SK-N-SH treated with all-trans-retinoic acid at 6 μM for 48 hours (cell line): ENCODE data around the gene PARL.

ENCODE experiments used
- ATAC-seq: fragments of 200-7000 bp; cut with Tn5 transposase; 3 replicates; pipeline ENCODE4 v1.9.1; 2020; ENCODE audit warnings: mild to moderate bottlenecking, moderate library complexity
- ARNTL ChIP-seq: fragments of 450-650 bp; formaldehyde crosslinking; IDR thresholded peaks from 2 replicates; pipeline ENCODE4 v1.5.0; 2020; ENCODE audit warnings: low read depth, mild to moderate bottlenecking, moderate library complexity, borderline replicate concordance
- BACH2 ChIP-seq: fragments of 250-450 bp; sonication (Bioruptor Pico); IDR thresholded peaks from 2 replicates; pipeline ENCODE4 v1.9.0; 2021; ENCODE audit warnings: mild to moderate bottlenecking, borderline replicate concordance
- CREB5 ChIP-seq: fragments of 250-450 bp; sonication (Bioruptor Pico); IDR thresholded peaks from 2 replicates; pipeline ENCODE4 v1.5.1; 2020; ENCODE audit warnings: low read depth, mild to moderate bottlenecking, moderate library complexity
- CSDC2 ChIP-seq: fragments of 250-450 bp; sonication (Bioruptor Pico); IDR thresholded peaks from 2 replicates; pipeline ENCODE4 v1.5.0; 2020; ENCODE audit warnings: mild to moderate bottlenecking, moderate library complexity
- ESRRG ChIP-seq: fragments of 250-450 bp; sonication (Bioruptor Pico); IDR thresholded peaks from 2 replicates; pipeline ENCODE4 v1.6.1; 2021; ENCODE audit warnings: mild to moderate bottlenecking
- GLIS3 ChIP-seq: fragments of 250-450 bp; sonication (Bioruptor Pico); IDR thresholded peaks from 2 replicates; pipeline ENCODE4 v1.5.0; 2020; ENCODE audit warnings: mild to moderate bottlenecking, moderate library complexity
- OSR1 ChIP-seq: fragments of 250-450 bp; sonication (Bioruptor Pico); IDR thresholded peaks from 2 replicates; pipeline ENCODE4 v1.8.0; 2022; ENCODE audit warnings: moderate library complexity, mild to moderate bottlenecking, inconsistent platforms
- PATZ1 ChIP-seq: fragments of 250-450 bp; sonication (Bioruptor Pico); IDR thresholded peaks from 2 replicates; pipeline ENCODE4 v1.8.0; 2020; ENCODE audit warnings: mild to moderate bottlenecking, moderate library complexity, borderline replicate concordance
- PPARA ChIP-seq: fragments of 250-450 bp; sonication (Bioruptor Pico); IDR thresholded peaks from 2 replicates; pipeline ENCODE4 v1.5.0; 2020; ENCODE audit warnings: mild to moderate bottlenecking, borderline replicate concordance
- RARB ChIP-seq: fragments of 250-450 bp; sonication (Bioruptor Pico); IDR thresholded peaks from 2 replicates; pipeline ENCODE4 v1.8.0; 2021; ENCODE audit warnings: mild to moderate bottlenecking, moderate library complexity
- SNAI2 ChIP-seq: fragments of 250-450 bp; sonication (Bioruptor Pico); IDR thresholded peaks from 2 replicates; pipeline ENCODE4 v1.5.0; 2020; ENCODE audit warnings: mild to moderate bottlenecking, moderate library complexity
- TCF4 ChIP-seq: fragments of 250-450 bp; sonication (Bioruptor Pico); IDR thresholded peaks from 2 replicates; pipeline ENCODE4 v1.8.0; 2021; ENCODE audit warnings: mild to moderate bottlenecking, moderate library complexity, borderline replicate concordance
- TOX ChIP-seq: fragments of 250-450 bp; sonication (Bioruptor Pico); IDR thresholded peaks from 2 replicates; pipeline ENCODE4 v1.8.0; 2021; ENCODE audit warnings: mild to moderate bottlenecking, moderate library complexity, borderline replicate concordance
- ZC3H10 ChIP-seq: fragments of 250-450 bp; sonication (Bioruptor Pico); IDR thresholded peaks from 2 replicates; pipeline ENCODE4 v1.5.1; 2021; ENCODE audit warnings: mild to moderate bottlenecking, moderate library complexity
- ZFP3 ChIP-seq: fragments of 250-450 bp; sonication (Bioruptor Pico); IDR thresholded peaks from 2 replicates; pipeline ENCODE4 v1.5.0; 2020; ENCODE audit warnings: mild to moderate bottlenecking, moderate library complexity
- ZFP30 ChIP-seq: fragments of 450-650 bp; formaldehyde crosslinking; IDR thresholded peaks from 2 replicates; pipeline ENCODE4 v1.5.0; 2022; ENCODE audit warnings: mild to moderate bottlenecking, moderate library complexity
- ZNF565 ChIP-seq: fragments of 450-650 bp; formaldehyde crosslinking; conservative IDR thresholded peaks from 2 replicates; pipeline ENCODE4 v1.5.0; 2020; ENCODE audit warnings: low read depth, mild to moderate bottlenecking, moderate library complexity
- TF ChIP-seq, protein P1 (sequence below): fragments of 250-450 bp; sonication (Bioruptor Pico); IDR thresholded peaks from 2 replicates; pipeline ENCODE4 v1.5.1; 2021; ENCODE audit warnings: mild to moderate bottlenecking, moderate library complexity
- TF ChIP-seq, protein P2 (sequence below): fragments of 250-450 bp; sonication (Bioruptor Pico); IDR thresholded peaks from 2 replicates; pipeline ENCODE4 v1.8.0; 2021; ENCODE audit warnings: low read depth, mild to moderate bottlenecking, moderate library complexity, borderline replicate concordance
- TF ChIP-seq, protein P3 (sequence below): fragments of 250-450 bp; sonication (Bioruptor Pico); IDR thresholded peaks from 2 replicates; pipeline ENCODE4 v1.5.0; 2020; ENCODE audit warnings: mild to moderate bottlenecking, moderate library complexity

PARL gene

GRCh38 chr3:183895774-183896173 is 11.1 kb upstream of the PARL start (continued):
- TF ChIP-seq, protein P1, sequence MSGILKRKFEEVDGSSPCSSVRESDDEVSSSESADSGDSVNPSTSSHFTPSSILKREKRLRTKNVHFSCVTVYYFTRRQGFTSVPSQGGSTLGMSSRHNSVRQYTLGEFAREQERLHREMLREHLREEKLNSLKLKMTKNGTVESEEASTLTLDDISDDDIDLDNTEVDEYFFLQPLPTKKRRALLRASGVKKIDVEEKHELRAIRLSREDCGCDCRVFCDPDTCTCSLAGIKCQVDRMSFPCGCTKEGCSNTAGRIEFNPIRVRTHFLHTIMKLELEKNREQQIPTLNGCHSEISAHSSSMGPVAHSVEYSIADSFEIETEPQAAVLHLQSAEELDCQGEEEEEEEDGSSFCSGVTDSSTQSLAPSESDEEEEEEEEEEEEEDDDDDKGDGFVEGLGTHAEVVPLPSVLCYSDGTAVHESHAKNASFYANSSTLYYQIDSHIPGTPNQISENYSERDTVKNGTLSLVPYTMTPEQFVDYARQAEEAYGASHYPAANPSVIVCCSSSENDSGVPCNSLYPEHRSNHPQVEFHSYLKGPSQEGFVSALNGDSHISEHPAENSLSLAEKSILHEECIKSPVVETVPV (CRISPR knock-in tag): no peak
- TF ChIP-seq ESRRG (CRISPR knock-in tag): no peak
- TF ChIP-seq TOX: no peak
- no peak for TF ChIP-seq PATZ1 (CRISPR knock-in tag)
- TF ChIP-seq GLIS3 (CRISPR knock-in tag): no peak
- TF ChIP-seq ARNTL (CRISPR knock-in tag): no peak
- no peak for TF ChIP-seq BACH2
- no peak for TF ChIP-seq SNAI2 (CRISPR knock-in tag)
- TF ChIP-seq ZNF565 (CRISPR knock-in tag): no peak

GRCh38 chr3:183895296-183895695 is 10.6 kb upstream of the PARL start:
- ATAC-seq: peak; percentile 89
- TF ChIP-seq ZNF565 (CRISPR knock-in tag): no peak
- TF ChIP-seq ZC3H10 (CRISPR knock-in tag): no peak
- no peak for TF ChIP-seq CREB5
- TF ChIP-seq, protein P2, sequence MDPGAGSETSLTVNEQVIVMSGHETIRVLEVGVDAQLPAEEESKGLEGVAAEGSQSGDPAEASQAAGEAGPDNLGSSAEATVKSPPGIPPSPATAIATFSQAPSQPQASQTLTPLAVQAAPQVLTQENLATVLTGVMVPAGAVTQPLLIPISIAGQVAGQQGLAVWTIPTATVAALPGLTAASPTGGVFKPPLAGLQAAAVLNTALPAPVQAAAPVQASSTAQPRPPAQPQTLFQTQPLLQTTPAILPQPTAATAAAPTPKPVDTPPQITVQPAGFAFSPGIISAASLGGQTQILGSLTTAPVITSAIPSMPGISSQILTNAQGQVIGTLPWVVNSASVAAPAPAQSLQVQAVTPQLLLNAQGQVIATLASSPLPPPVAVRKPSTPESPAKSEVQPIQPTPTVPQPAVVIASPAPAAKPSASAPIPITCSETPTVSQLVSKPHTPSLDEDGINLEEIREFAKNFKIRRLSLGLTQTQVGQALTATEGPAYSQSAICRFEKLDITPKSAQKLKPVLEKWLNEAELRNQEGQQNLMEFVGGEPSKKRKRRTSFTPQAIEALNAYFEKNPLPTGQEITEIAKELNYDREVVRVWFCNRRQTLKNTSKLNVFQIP: no peak
- TF ChIP-seq PATZ1 (CRISPR knock-in tag): no peak
- no peak for TF ChIP-seq CSDC2 (CRISPR knock-in tag)
- no peak for TF ChIP-seq TCF4 (CRISPR knock-in tag)
- no peak for TF ChIP-seq TOX
- TF ChIP-seq RARB (CRISPR knock-in tag): no peak
- TF ChIP-seq BACH2: no peak
- TF ChIP-seq, protein P1 (CRISPR knock-in tag): no peak
- no peak for TF ChIP-seq SNAI2 (CRISPR knock-in tag)
- TF ChIP-seq, protein P3, sequence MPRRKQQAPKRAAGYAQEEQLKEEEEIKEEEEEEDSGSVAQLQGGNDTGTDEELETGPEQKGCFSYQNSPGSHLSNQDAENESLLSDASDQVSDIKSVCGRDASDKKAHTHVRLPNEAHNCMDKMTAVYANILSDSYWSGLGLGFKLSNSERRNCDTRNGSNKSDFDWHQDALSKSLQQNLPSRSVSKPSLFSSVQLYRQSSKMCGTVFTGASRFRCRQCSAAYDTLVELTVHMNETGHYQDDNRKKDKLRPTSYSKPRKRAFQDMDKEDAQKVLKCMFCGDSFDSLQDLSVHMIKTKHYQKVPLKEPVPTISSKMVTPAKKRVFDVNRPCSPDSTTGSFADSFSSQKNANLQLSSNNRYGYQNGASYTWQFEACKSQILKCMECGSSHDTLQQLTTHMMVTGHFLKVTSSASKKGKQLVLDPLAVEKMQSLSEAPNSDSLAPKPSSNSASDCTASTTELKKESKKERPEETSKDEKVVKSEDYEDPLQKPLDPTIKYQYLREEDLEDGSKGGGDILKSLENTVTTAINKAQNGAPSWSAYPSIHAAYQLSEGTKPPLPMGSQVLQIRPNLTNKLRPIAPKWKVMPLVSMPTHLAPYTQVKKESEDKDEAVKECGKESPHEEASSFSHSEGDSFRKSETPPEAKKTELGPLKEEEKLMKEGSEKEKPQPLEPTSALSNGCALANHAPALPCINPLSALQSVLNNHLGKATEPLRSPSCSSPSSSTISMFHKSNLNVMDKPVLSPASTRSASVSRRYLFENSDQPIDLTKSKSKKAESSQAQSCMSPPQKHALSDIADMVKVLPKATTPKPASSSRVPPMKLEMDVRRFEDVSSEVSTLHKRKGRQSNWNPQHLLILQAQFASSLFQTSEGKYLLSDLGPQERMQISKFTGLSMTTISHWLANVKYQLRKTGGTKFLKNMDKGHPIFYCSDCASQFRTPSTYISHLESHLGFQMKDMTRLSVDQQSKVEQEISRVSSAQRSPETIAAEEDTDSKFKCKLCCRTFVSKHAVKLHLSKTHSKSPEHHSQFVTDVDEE: no peak
- no peak for TF ChIP-seq ZFP30 (CRISPR knock-in tag)
- no peak for TF ChIP-seq GLIS3 (CRISPR knock-in tag)
- TF ChIP-seq ARNTL (CRISPR knock-in tag): no peak
- no peak for TF ChIP-seq ESRRG (CRISPR knock-in tag)
- TF ChIP-seq OSR1 (CRISPR knock-in tag): no peak
- no peak for TF ChIP-seq ZFP3
- no peak for TF ChIP-seq PPARA (CRISPR knock-in tag)
